Measurements from ENCODE around the gene LAGE3.

LAGE3 gene

GRCh38 chrX:154431341-154431740 lies 47.7 kb downstream of the LAGE3 start:
- Histone ChIP-seq H3K4me3 (replicated peaks; ENCODE audit: insufficient read depth, low read length) (peak overlapping the region; percentile 25; the same call in 1 of the 2 replicates), H3K27me3 (ENCODE audit: insufficient read depth, poor library complexity, severe bottlenecking) (no peaks in the 10 kb centered on the region), H3K27ac (replicated peaks) (peak overlapping the region; percentile 76)
- DNase-seq (ENCODE audit: low read depth in 1 of 2, low spot score in 1 of 2): peak; percentile 72 to 74
- TF ChIP-seq SPI1 (IDR thresholded peaks at IDR 0.05; ENCODE audit: borderline replicate concordance, low read depth): peak; percentile 68; the same call in 1 of the 2 replicates
- no peak for TF ChIP-seq CTCF (IDR thresholded peaks at IDR 0.05; ENCODE audit: insufficient read depth, low read length)

- TF ChIP-seq POLR2AphosphoS5 (IDR thresholded peaks at IDR 0.05; ENCODE audit: low read depth) (no peak), REST (IDR thresholded peaks at IDR 0.05; ENCODE audit: insufficient replicate concordance, low read depth) (no peak), SPI1 (IDR thresholded peaks at IDR 0.05; ENCODE audit: borderline replicate concordance, low read depth) (no peak), GABPA (IDR thresholded peaks at IDR 0.05; ENCODE audit: low read depth) (no peak), CTCF (IDR thresholded peaks at IDR 0.05; ENCODE audit: insufficient read depth, low read length) (no peak)
- H3K27me3 ChIP-seq (ENCODE audit: insufficient read depth, poor library complexity, severe bottlenecking): no peaks in the 10 kb centered on the region
- H3K4me3 ChIP-seq (replicated peaks; ENCODE audit: insufficient read depth, low read length): peak overlapping the region; percentile 25
- H3K27ac ChIP-seq (replicated peaks): peak overlapping the region; percentile 76
- peak; percentile 43 to 75 for DNase-seq (ENCODE audit: low read depth in 1 of 2, low spot score in 1 of 2)
Observed at GRCh38 chrX:154430916-154431315, 48.2 kb downstream of the LAGE3 start.

- peak overlapping the region; percentile 76 for H3K27ac ChIP-seq (replicated peaks)
- no peak for DNase-seq (ENCODE audit: low read depth in 1 of 2, low spot score in 1 of 2)
- H3K4me3 ChIP-seq (replicated peaks; ENCODE audit: insufficient read depth, low read length): peak overlapping the region; percentile 76
Observed at GRCh38 chrX:154430479-154430878, 48.6 kb downstream of the LAGE3 start.

More at GRCh38 chrX:154430479-154430878, 48.6 kb downstream of the LAGE3 start:
- H3K27me3 ChIP-seq (ENCODE audit: insufficient read depth, poor library complexity, severe bottlenecking): no peaks in the 10 kb centered on the region
- TF ChIP-seq GABPA (IDR thresholded peaks at IDR 0.05; ENCODE audit: low read depth) (no peak), SPI1 (IDR thresholded peaks at IDR 0.05; ENCODE audit: borderline replicate concordance, low read depth) (no peak), POLR2AphosphoS5 (IDR thresholded peaks at IDR 0.05; ENCODE audit: low read depth) (no peak), CTCF (IDR thresholded peaks at IDR 0.05; ENCODE audit: insufficient read depth, low read length) (no peak), REST (IDR thresholded peaks at IDR 0.05; ENCODE audit: insufficient replicate concordance, low read depth) (no peak)

Measured in HL-60 (cell line).